Activated CD8-positive, alpha-beta memory T cell treated with anti-CD3 and anti-CD28 coated beads for 48 hours (primary cell): Measurements from ENCODE around the gene LRRC17.

Experiments
- DNase-seq, 3 experiments: peaks; one replicate each; pipeline ENCODE4 v3.0.0-alpha.2; 2020; ENCODE audit warnings: low read depth in 2 of 3, low spot score in 2 of 3

Gene LRRC17

GRCh38 chr7:102912742-102913141 lies at the start of gene LRRC17:
Gene LRRC17 (plus strand): TSS chr7:102913000. CDS start chr7:102933914, 20,914 bp downstream.
- no peak for DNase-seq

- DNase-seq = no peak
These were observed 47.8 kb upstream of the LRRC17 start for GRCh38 chr7:102864958-102865357.

- no peak for DNase-seq
These were observed 46.1 kb upstream of the LRRC17 start for GRCh38 chr7:102866535-102867215.

GRCh38 chr7:102869195-102869594 lies 43.6 kb upstream of the LRRC17 start:
- no peak for DNase-seq

GRCh38 chr7:102872460-102872859 lies 40.3 kb upstream of the LRRC17 start:
- DNase-seq = no peak

GRCh38 chr7:102873470-102874165 lies 39.2 kb upstream of the LRRC17 start:
- no peak for DNase-seq

GRCh38 chr7:102874166-102874829 lies 38.5 kb upstream of the LRRC17 start:
- DNase-seq = no peak

- no peak for DNase-seq
These were observed 37.8 kb upstream of the LRRC17 start for GRCh38 chr7:102874966-102875365.

- DNase-seq = no peak
These were observed 37.0 kb upstream of the LRRC17 start for GRCh38 chr7:102875700-102876295.

- DNase-seq = no peak
These were observed 29.5 kb upstream of the LRRC17 start for GRCh38 chr7:102883098-102883860.

GRCh38 chr7:102888561-102889233 lies 24.1 kb upstream of the LRRC17 start:
- DNase-seq = no peak

- DNase-seq = no peak
These were observed 22.9 kb upstream of the LRRC17 start for GRCh38 chr7:102889851-102890250.

- DNase-seq = no peak
These were observed 22.4 kb upstream of the LRRC17 start for GRCh38 chr7:102890292-102890970.

- DNase-seq = no peak
These were observed 21.7 kb upstream of the LRRC17 start for GRCh38 chr7:102890971-102891692.

- DNase-seq = no peak
These were observed 21.0 kb upstream of the LRRC17 start for GRCh38 chr7:102891693-102892261.

- no peak for DNase-seq
These were observed 20.0 kb upstream of the LRRC17 start for GRCh38 chr7:102892631-102893278.

- no peak for DNase-seq
These were observed 17.2 kb upstream of the LRRC17 start for GRCh38 chr7:102895602-102896001.

GRCh38 chr7:102896585-102896984 lies 16.2 kb upstream of the LRRC17 start:
- DNase-seq = no peak
